Suprapubic skin (tissue), 4 donors: Measurements from ENCODE around the gene NGDN.

Experiments
- CTCF ChIP-seq, 2 donors: fragments of 200-600 bp in 1 of 2; fragments of 450-650 bp in 1 of 2; sonication (generic) in 1 of 2; IDR thresholded peaks; one replicate each; pipeline ENCODE4 v1.5.1; 2016 to 2019; ENCODE audit warnings: antibody characterized with exemption in 2 of 2, mild to moderate bottlenecking in 1 of 2, moderate library complexity in 1 of 2
- EP300 ChIP-seq: sonication (generic); formaldehyde crosslinking; IDR thresholded peaks from one replicate; pipeline ENCODE4 v1.6.1; 2017; ENCODE audit warnings: antibody characterized with exemption
- POLR2A ChIP-seq, 2 donors: fragments of 450-650 bp; IDR thresholded peaks; one replicate each; pipeline ENCODE4 v1.6.1; 2017; ENCODE audit warnings: antibody characterized with exemption in 2 of 2, mild to moderate bottlenecking in 2 of 2, moderate library complexity in 2 of 2
- POLR2AphosphoS5 ChIP-seq, 3 donors: sonication (generic); formaldehyde crosslinking; IDR thresholded peaks; one replicate each; pipeline ENCODE4 v1.6.1; 2017; ENCODE audit warnings: antibody characterized with exemption in 3 of 3

- TF ChIP-seq CTCF (IDR thresholded peaks at IDR 0.05) (no peak), POLR2A (IDR thresholded peaks at IDR 0.05) (no peak), POLR2AphosphoS5 (IDR thresholded peaks at IDR 0.05) (no peak), EP300 (no peak)
These were observed 42.7 kb downstream of the NGDN start for GRCh38 chr14:23512156-23512555.
